WTC11 (cell line): Measurements from ENCODE around the gene RPRD1B.

Experiments used
- FOXK1 ChIP-seq: sonication (generic); formaldehyde crosslinking; IDR thresholded peaks from 2 replicates; pipeline ENCODE4 v1.8.0; 2022; ENCODE audit warnings: mild to moderate bottlenecking, moderate library complexity, missing genetic modification reagents
- KAT7 ChIP-seq: sonication (generic); formaldehyde crosslinking; IDR thresholded peaks from 2 replicates; pipeline ENCODE4 v1.8.1; 2023; ENCODE audit warnings: missing genetic modification reagents, mild to moderate bottlenecking, borderline replicate concordance
- NR1H2 ChIP-seq: sonication (generic); formaldehyde crosslinking; IDR thresholded peaks from 2 replicates; pipeline ENCODE4 v1.9.0; 2021; ENCODE audit warnings: mild to moderate bottlenecking, moderate library complexity, missing genetic modification reagents
- TF ChIP-seq, protein P1 (sequence below): sonication (generic); formaldehyde crosslinking; IDR thresholded peaks from 2 replicates; pipeline ENCODE4 v1.8.0; 2022; ENCODE audit warnings: mild to moderate bottlenecking, missing genetic modification reagents
- TF ChIP-seq, protein P2 (sequence below): sonication (generic); formaldehyde crosslinking; IDR thresholded peaks from 2 replicates; pipeline ENCODE4 v1.8.1; 2022; ENCODE audit warnings: low read depth, mild to moderate bottlenecking, moderate library complexity, missing genetic modification reagents, borderline replicate concordance
- TF ChIP-seq, protein P3 (sequence below): sonication (generic); formaldehyde crosslinking; IDR thresholded peaks from 2 replicates; pipeline ENCODE4 v1.8.1; 2023; ENCODE audit warnings: mild to moderate bottlenecking, missing genetic modification reagents, moderate library complexity

DNA sequence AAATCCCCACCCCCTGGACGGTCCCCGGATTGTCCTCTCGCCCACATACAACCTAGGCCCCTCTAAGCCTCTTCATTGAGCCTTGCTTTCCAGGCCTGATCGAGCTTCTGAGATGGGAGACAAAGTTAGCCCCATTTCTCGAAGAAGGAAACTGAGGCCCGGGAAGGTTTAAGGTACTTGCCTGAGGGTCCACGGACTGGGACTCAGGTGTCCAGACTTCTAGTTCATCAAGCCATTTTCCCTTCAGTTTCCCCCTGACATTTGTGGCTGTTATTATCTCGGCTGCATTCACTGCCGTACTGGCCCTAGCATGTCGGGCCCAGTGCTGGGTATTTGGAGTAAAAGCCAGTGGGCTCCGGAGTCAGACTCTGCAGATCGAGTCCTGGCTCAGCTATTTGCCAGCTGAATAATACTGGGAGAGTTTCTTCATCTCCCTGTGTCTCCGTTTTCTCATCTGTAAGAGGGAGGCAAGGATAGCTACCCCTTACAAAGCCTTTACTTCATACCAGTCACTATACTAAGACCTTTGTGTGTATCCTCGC, 633 bp downstream of the RPRD1B start:
- TF ChIP-seq, protein P1, sequence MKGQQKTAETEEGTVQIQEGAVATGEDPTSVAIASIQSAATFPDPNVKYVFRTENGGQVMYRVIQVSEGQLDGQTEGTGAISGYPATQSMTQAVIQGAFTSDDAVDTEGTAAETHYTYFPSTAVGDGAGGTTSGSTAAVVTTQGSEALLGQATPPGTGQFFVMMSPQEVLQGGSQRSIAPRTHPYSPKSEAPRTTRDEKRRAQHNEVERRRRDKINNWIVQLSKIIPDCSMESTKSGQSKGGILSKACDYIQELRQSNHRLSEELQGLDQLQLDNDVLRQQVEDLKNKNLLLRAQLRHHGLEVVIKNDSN (CRISPR knock-in tag): no peak
- TF ChIP-seq, protein P2, sequence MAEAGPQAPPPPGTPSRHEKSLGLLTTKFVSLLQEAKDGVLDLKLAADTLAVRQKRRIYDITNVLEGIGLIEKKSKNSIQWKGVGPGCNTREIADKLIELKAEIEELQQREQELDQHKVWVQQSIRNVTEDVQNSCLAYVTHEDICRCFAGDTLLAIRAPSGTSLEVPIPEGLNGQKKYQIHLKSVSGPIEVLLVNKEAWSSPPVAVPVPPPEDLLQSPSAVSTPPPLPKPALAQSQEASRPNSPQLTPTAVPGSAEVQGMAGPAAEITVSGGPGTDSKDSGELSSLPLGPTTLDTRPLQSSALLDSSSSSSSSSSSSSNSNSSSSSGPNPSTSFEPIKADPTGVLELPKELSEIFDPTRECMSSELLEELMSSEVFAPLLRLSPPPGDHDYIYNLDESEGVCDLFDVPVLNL (CRISPR knock-in tag): no peak
- no peak for TF ChIP-seq KAT7 (CRISPR knock-in tag)
- no peak for TF ChIP-seq FOXK1
- TF ChIP-seq, protein P3, sequence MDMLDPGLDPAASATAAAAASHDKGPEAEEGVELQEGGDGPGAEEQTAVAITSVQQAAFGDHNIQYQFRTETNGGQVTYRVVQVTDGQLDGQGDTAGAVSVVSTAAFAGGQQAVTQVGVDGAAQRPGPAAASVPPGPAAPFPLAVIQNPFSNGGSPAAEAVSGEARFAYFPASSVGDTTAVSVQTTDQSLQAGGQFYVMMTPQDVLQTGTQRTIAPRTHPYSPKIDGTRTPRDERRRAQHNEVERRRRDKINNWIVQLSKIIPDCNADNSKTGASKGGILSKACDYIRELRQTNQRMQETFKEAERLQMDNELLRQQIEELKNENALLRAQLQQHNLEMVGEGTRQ (CRISPR knock-in tag): no peak
- TF ChIP-seq NR1H2 (CRISPR knock-in tag): no peak
